Hindlimb muscle (tissue), 1 donor: Measurements from ENCODE around the gene MYOF. TPM values are rescaled to one million over a fixed set of nuclear protein-coding genes. Genes with fewer than 3 reads are reported as not detected.
"Not testable (repeated sequence)": the region's sequence is repeated elsewhere in the genome, so short reads cannot be mapped to it uniquely, and the experiment has no call there.

Source experiments
- DNase-seq: peaks from one replicate; pipeline ENCODE4 v3.0.0-alpha.2; 2013
- polyA plus RNA-seq: library from polyadenylated mRNA; unstranded; fragments of 120-200 nt; gene quantifications from one replicate; pipeline ENCODE4 v1.2.1, GENCODE V29; 2013; ENCODE audit not compliant: insufficient read length

MYOF gene
- polyA plus RNA-seq, 1 donor = 51.4 TPM

DNA sequence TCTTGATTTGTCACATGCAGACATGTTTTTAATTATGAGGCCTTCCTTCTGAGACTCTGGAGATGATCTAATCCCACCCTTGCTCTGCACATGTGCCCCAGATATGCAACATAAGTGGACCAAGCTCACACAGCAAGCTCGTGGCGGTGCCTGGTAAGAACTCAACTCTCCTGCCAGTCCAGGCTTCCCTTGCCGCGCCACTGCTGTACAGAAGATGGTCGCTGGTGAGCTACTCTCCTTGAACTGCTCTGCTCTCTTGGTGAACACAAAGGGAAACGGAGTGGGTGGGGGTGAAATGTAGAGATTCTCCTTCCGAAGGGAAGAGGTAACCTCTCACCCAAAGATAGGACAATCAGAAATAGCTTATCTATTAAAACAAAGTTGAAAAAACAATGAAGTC, 25.7 kb downstream of the MYOF start:
- DNase-seq = no peak

DNA sequence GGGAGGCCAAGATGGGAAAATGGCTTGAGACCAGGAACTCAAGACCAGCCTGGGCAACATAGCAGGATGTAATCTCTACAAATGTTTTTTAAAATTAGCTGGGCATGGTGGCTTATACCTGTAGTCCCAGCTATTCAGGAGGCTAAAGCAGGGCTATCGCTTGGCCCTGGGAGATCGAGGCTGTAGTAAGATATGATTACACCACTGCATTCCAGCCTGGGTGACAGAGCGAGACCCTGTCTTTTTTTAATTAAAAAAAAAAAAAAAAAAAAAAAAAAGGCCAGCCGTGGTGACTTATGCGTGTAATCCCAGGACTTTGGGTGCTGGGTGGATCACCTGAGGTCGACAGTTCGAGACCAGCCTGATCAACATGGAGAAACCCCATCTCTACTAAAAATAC, 27.4 kb downstream of the MYOF start:
- no peak for DNase-seq

DNA sequence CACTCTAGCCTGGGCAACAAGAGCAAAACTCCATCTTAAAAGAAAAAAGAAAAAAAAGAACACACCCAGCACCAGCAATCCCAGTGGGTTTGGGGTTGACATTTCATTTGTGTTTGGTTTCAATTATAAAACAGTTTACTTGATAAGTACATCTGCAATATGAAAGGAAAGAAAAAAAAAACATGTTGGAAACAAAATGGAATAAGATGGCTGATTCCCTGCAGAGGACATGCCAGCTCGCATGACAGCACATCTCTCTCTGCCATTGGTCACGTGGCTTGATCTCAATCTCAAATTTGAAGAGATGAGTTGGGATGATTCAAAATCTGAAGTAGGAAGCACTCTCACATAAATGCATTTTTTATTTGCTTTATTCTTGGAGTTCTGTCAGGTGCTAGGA, 28.0 kb downstream of the MYOF start:
- no peak for DNase-seq

DNA sequence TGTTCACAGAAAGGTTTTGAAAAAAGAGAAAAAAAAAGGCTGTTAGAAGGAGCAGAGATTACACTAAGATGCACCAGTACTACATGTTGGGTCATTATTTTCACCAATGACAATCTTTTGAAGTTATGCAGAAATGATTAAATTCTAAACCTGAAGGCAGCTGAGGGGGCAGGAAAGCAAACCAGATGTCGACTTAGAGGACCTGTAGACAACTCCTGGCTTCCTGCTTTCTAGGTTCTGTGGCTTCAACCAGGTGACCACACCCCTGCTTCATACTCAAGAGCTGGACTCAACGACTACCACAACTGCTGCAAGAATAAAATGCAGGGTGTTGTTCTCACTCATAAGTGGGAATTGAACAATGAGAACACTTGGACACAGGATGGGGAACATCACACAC, 30.0 kb downstream of the MYOF start:
- no peak for DNase-seq

DNA sequence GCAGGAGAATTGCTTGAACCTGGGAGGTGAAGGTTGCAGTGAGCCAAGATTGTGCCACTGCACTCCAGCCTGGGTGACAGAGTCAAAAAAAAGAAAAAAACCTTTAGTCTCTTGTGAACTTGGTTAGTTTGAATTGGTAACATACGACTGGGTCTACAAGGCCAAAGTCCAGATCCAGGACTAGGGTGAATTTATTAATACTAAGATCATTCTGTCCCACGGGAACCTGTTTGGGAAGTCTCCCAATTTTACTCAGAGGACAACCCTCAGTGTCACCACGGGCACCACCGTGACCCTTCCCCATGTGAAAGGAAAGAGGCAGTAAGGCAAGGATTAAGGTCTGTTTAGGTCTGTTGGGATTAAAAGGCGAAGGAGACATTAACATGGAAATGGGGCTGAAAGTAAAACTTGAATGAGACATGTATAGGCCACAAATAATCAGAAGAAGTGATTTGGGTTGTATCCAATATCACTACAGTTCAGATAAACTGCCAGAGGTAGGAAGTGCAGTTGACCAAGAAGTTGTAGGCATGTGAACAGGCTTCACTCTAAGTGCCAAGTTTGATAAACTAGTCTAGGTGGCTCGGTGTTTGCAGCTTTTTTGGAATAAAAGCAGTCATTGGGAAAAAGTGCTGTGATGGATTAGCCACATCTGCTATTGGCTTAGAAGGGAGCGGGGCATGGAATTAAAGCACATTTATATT, 30.7 kb downstream of the MYOF start:
- no peak for DNase-seq

DNA sequence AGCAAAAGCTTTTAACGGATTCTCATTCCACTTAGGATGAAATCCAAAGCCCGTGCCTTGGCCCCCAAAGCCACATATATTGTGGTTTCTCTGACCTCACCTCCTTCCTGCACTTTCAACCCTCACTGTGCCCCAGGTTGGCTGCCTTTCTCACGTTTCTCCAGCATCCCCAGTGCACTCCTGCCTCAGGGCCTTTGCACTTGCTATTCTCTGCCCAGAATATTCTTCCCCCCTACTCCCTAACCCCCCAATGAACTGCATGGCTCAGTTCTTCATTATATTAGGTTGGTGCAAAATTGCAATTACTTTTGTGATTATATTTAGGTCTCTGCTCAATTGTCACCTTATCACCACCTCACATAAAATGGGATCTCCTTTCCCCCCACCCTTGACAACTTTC, 34.2 kb downstream of the MYOF start:
- DNase-seq = no peak

DNA sequence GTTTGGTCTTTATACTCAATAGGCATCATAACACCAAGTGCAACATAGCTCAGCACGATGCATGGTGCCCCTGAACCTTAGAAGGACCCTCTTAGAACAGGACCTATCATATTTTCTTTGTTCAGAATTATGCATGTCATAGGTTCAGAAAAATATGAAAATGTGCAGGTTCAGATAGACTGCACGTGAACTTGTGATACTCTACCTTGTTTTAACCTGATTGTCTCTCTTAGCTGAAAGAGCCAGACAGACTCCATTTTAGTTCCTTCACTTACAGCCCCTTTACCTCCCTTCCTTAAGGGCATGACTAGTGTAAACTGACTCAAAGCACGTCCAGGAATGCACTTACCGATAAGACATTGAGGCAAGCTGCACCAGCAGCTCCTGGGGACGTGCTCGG, 35.1 kb downstream of the MYOF start:
- no peak for DNase-seq

DNA sequence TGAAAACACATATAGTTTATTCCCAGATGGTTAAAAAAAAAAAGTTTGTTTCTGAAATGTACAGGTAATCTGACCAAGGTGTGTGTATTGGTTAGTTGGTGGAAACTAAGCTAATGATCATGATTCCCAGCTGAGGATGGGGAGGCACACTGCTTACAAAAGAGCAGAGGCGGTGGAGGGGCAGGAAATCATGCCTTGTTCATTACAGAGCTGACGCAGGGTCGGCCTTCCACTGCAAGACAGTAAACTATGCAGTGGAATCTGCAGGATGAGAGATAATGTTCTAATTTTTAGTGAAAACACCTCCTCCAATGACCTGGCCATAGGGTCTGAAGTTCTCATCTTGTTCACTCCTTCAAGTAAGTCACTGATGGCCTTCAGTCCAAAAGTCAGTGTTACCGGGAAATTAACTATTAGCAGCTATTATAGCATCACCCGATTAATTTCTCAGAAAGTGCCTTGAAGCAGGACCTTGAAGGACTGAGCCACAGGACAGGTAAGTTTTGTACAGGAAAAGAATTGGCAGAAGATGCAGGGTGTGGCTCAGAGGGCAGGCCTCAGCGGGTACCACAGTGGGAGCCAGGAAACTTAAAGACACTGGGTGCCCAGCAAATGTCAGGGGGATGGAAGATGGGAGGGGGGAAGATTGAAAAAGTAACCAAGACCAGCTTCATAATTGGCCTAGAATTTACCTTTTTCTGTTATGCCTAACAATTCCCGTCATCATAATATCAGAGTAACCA, 36.0 kb downstream of the MYOF start:
- DNase-seq = no peak

DNA sequence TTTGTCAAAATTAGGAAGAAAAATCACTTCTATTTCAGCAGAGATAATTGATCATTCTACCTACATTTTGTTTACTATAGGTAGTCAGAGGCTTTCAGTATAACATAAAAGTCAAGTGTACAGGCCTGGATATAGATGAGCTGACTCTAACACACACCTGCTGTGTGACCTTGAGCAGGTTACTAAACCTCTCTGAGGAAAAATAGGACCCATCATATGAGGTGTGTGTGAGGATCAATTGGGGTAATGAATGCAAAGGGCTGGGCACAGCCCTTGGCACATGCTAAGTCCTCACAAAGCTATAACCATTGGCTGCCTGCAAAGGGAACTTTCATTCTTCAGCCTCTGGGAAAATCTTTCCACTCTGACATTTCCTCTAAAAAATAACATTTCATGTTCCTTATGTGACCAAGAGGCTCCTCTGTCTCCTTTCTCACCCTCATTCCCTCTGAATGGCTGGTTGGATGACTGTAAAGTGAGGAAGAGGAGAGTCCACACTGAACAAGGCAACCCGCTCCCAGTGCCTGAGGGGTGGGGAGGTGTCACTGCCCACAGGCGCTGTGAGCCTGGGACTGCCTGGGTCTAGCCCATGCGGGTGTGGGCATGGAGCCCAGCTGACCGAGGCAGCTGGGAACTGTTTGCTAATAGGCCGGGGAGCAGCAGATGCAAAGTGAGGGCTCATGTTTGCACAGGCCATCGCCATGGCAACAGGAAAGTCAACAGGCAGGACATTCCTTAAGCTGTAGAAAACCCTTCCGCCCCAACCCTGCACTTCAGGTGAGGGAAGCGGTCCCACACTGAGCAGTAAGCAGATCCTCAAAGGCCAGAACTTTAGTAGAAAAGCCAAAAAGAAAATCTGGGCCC, 36.8 kb downstream of the MYOF start:
- peak; percentile 89 for DNase-seq

DNA sequence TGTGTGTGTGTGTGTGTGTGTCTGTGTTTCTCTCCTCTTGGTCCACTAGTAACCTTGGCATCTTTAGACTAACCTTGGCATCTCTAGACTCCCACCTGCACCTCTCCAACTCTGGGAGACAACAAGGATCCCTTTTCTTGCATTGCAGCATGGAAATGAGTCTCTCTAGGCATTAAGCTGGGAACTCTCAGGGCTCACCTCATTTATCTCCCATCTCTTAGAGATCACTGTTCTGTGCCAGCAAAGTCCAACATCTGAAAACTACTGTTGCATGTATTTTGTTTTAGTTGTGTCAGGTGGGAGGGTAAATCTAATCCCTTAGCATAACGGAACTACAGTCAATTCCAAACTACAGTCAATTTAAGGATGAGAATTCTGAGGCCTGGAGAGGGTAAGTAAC, 38.7 kb downstream of the MYOF start:
- DNase-seq = no peak

DNA sequence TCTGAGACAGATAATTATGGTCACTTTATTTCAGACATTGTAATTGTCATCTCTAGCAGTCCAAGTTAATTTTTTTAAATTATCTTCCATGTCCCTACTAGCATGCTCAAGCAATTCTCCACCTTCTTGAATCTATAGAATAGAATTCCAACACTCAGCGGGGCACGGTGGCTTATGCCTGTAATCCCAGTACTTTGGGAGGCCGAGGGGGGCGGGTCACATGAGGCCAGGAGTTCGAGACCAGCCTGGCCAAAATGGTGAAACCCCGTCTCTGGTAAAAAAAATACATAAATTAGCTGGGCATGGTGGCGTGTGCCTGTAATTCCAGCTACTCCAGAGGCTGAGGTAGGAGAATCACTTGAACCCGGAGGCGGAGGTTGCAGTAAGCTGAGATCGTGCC, 39.4 kb downstream of the MYOF start:
- not testable (repeated sequence) for DNase-seq

DNA sequence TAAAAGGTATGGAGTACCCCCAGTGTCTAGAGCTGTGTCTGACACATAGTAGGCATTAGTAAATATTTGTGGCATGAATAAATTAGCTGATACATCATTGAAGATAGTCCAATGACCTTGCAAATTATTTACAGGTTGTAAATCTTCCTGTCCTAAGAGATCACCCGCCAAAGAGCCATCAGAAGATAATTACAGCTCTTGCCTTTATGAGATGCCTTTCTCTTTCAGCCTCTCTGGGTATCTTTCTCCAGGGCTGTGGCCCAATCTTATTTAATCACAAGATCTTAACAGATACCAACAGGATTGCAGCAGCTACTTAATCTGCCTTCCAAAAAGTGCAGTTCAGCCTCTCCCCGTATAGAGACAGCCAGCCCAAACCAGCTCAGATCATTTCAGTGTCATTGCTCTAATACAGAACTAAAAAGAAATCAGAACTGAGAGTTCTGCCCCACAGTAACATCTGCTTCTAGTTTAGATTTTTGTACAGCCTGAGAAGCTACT, 41.5 kb downstream of the MYOF start:
- peak; percentile 54 for DNase-seq

DNA sequence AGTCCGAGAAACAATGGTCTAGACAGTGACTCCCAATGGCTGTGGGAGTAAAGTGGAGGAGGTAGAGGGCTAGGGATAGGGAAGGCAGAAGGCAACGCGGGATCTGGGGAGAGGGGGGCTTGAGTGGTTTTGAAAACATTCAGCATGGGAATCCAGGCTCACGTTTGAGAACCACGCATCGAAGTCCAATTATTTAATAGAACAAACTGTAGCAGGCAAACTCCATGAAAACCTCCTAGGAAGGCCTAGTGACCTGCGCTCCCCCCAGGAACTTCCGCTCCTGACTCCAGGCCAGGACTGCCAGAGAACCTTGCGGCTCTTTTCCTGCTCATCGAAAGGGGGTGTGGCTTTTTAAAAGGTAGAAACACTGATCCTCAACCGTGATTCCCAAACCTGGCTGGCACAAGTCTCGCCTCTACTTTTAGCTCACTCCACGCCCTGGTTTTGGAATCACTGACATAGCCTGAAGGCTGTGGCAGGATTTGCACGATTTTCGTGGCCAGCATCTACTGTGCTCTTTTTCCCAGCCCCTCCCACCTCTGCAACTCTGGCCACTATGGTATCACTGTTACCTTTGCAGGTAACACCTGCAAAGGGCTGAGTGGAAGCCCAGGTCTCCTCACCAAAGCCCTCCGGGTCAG, 43.4 kb downstream of the MYOF start:
- no peak for DNase-seq

DNA sequence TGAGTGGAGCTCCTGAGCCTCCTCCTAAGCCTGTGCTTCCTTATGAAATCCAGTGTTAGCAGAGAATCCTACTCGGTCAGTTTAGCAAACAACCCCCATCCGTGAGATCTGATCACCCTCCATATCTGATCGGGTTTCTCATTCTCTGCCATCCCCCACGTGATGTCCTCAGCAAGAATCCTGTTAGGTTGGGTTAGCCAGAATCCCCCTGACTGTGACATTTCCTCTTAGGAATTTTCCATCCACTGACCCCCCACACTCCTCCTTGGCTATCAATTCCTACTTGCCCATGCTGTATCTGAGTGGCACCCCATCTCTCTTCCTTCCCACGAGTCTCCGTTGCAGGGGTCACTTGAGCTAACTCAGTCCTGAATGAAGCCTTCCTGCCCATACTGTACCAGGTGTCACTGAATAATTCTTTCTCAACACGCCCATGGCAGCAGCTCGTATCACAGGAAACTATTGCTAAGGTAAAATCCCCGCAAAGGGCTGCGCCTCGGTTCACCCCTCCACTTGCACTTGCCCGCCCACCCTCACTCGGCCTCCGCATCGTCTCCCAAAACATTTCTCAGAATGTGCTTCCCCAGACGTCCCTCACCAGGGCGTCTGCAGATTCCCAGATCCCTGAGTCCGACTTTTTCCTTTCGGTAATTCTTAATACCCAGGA, 44.1 kb downstream of the MYOF start:
- peak; percentile 64 for DNase-seq

DNA sequence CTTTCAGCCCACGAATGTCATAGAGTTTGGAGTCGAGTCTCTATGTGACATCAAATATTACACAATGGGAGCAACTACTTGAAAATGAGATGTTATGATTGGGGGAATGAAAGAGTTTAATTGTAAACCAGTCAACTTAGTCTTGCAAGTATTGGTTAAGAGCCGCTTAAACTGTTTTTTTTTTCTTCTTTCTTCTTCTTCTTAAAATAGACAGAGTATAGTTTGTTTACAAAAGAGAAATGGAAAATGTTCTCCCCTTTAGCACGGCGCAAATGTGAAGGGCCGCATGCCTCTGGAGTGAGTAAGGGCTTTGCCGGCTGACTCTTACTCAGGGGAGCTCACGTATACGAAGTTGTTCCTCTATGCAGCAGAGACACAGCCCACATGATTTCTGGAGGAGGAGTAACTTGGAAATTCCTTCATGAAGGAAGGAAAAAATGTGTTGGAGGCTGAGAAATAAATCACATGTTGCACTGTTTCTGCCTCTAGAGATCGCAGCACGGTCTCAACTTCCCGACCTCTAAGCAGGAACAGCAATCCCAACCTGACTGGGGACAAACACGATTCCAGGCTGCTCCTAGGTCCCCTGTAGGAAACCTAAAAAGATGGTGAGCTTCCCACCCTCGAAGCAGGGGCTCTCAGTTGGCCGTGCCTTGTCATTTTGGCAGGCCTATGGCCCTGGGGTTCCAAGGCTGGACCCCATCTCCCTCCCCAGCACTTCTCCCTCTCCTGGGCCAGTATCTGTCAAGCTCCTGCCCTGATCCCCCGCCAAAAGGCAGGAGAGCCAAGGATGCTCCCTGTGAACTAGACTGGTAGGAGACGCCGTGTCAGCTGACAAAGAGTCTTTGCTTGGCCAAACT, 44.8 kb downstream of the MYOF start:
- peak; percentile 93 for DNase-seq

DNA sequence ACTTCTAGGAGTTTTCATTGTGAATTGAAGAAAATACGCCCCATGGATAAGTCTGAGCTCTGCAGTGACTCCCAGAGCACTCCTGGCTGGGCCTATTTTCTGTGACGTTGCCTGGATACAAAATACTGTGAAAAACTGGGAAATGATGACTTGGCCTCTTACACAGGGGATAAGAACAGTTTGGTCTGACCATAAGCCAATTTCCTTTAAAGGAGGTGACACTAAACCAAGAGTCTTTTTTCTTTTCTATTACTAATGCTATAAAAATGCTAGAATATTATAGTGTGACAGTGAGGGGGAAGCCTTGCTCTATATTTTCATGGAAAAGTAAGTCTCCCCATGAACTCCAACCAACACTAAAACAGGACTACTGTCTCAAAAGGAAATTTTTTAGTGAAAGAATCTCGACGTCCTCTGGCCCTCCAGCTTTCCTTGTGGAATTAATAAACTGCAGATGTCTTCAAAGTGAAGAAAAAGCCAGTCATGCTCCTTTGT, 45.5 kb downstream of the MYOF start:
- DNase-seq = peak; percentile 91

DNA sequence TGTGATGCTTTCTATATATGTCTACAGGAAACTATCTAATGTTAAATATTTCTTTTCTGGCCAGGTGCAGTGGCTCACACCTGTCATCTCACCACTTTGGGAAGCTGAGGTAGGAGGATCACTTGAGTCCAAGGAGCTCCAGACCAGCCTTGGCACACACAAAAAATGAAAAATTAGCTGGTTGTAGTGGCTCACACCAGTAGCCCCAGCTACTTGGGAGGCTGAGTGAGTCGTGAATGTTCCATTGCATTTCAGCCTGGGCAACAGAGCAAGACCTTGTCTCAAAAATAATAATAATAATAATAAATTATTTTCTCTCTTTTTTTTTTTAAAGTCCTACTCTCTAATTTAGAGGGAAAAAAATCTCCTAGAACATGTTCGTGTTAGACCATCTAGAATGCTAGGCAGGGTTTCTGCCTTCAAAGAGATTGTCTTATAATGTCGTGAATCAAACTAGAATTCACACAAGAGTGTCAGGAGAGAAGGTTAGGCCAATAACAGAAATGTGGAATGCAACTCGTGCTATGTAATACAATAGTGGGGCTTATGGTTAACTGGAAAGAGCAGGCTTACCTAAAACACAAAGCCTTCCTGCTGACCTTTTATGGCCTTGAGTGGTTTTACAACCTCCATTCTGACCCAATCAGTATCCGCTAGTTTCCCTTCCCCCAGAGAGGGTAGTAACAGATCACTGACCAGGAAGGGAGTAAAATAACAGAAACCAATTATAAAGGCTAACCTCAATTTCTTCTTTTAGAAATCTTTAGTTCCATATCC, 46.3 kb downstream of the MYOF start:
- DNase-seq = peak; percentile 42

DNA sequence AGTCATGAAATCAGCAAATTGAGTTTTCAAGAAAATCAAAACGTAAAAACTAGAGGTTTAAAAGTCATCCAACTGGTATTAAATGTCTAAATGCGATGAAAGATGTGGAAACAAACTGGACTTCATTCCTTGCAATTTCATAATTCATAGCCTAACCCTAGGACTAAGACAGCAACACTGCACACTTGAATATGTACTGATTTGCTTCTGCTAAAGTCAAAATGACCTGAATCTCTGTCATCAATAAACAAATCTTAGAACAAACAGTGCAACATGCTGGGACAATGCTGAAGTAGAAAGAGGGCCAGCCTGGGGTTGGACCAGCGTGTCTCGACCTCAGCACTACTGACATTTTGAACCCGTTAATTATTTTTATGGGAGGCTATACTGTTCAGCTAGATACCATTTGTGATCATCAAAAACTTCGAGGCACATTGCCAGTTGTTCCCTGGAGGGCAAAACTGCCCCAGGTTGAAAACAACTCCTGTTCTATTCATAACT, 47.1 kb downstream of the MYOF start:
- no peak for DNase-seq

DNA sequence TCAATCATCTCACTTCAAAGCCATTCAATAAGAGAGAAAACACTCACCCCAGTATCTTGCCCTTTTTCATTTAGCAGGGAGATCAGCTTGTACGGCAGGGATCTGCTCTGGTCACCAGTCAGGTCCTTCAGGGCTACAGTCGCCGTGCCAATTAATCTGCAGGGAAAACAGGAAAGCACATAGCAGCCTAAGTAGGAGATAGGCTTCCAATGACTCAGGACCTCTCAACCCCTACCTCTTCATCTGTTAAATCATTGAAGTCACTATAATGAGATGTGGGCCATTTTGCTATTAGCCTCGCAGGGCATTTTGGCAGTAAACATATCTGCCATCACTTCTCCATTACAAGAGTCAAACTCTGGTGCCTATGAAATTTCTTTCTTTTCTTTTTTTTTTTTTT, 50.8 kb downstream of the MYOF start:
- DNase-seq = no peak

DNA sequence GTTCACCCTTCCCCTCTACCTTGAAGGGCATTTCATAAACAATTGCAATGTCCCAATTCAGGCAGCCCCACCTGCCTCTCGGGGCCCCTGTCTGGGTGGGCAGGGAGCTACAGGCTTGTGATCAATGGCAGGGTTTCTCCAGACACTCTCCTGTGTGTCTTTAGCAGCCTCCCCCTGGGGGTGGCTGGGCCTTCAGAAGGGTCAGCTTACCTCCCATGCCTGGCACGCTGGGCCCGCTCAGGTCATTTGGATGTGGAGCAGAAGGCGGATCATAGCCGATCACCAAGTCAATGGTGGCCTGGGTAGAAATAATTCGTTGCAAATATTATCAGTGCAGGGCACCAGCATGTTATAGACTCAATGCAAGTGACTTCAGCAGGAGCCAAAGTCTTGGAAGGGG, 56.3 kb downstream of the MYOF start:
- no peak for DNase-seq
